Esophagus muscularis mucosa (tissue), 4 donors: ENCODE results near the gene ASF1B.

Experiments
- CTCF ChIP-seq, 3 experiments: fragments of 200-600 bp in 2 of 3; fragments of 450-650 bp in 1 of 3; sonication (generic) in 2 of 3; IDR thresholded peaks; one replicate each; pipeline ENCODE4 v1.5.1; 2017 to 2019; ENCODE audit warnings: antibody characterized with exemption in 3 of 3, mild to moderate bottlenecking in 2 of 3, moderate library complexity in 1 of 3
- EP300 ChIP-seq: sonication (generic); formaldehyde crosslinking; IDR thresholded peaks from one replicate; pipeline ENCODE4 v1.6.1; 2017; ENCODE audit warnings: antibody characterized with exemption
- POLR2A ChIP-seq: fragments of 450-650 bp; IDR thresholded peaks from one replicate; pipeline ENCODE4 v1.6.1; 2017; ENCODE audit warnings: antibody characterized with exemption, moderate library complexity, mild to moderate bottlenecking, low read depth
- POLR2AphosphoS5 ChIP-seq, 2 donors: sonication (generic); formaldehyde crosslinking; IDR thresholded peaks; one replicate each; pipeline ENCODE4 v1.6.1; 2017; ENCODE audit warnings: antibody characterized with exemption in 2 of 2

GRCh38 chr19:14106840-14107239 is 29.5 kb downstream of the ASF1B start:
- TF ChIP-seq CTCF (IDR thresholded peaks at IDR 0.05) (no peak), POLR2AphosphoS5 (IDR thresholded peaks at IDR 0.05) (no peak), POLR2A (no peak), EP300 (no peak)
